H9 (cell line): Measurements from ENCODE around the gene EPHB6. TPM values are rescaled to one million over a fixed set of nuclear protein-coding genes. Genes with fewer than 3 reads are reported as not detected.
A peak's percentile ranks its signal among the peaks of the same experiment; 100 is the strongest.

Experiments used
- DNase-seq: peaks from one replicate; pipeline ENCODE4 v3.0.0-alpha.2; 2017
- H2AFZ ChIP-seq: one replicate; pipeline ENCODE4 v1.6.1; 2013; ENCODE audit warnings: mild to moderate bottlenecking, low read length, control low read depth, moderate library complexity
- H2AK5ac ChIP-seq: 2 replicates; pipeline ENCODE4 v1.6.1; 2013; ENCODE audit warnings: low read length, control low read depth, mixed read lengths; ENCODE audit not compliant: insufficient read length
- H2BK120ac ChIP-seq: one replicate; pipeline ENCODE4 v1.6.1; 2013; ENCODE audit warnings: low read depth, mild to moderate bottlenecking, low read length, control low read depth, inconsistent platforms; ENCODE audit not compliant: poor library complexity, severe bottlenecking
- H2BK12ac ChIP-seq: 2 replicates; pipeline ENCODE4 v1.6.1; 2013; ENCODE audit warnings: low read length, control low read depth, mixed read lengths, low read depth; ENCODE audit not compliant: insufficient read length
- H2BK15ac ChIP-seq: 2 replicates; pipeline ENCODE4 v1.6.1; 2013; ENCODE audit warnings: low read depth, low read length, control low read depth
- H2BK20ac ChIP-seq: one replicate; pipeline ENCODE4 v1.6.1; 2013; ENCODE audit warnings: low read depth, mild to moderate bottlenecking, low read length, control low read depth, inconsistent platforms; ENCODE audit not compliant: poor library complexity, severe bottlenecking
- H2BK5ac ChIP-seq: 2 replicates; pipeline ENCODE4 v1.6.1; 2013; ENCODE audit warnings: low read length, control low read depth, mixed read lengths; ENCODE audit not compliant: insufficient read length
- H3K14ac ChIP-seq: 2 replicates; pipeline ENCODE4 v1.6.1; 2013; ENCODE audit warnings: low read length, control low read depth; ENCODE audit not compliant: insufficient read depth
- H3K18ac ChIP-seq: 2 replicates; pipeline ENCODE4 v1.6.1; 2013; ENCODE audit warnings: low read depth, mild to moderate bottlenecking, mixed read lengths, low read length, control low read depth; ENCODE audit not compliant: insufficient read length
- H3K23ac ChIP-seq: 2 replicates; pipeline ENCODE4 v1.6.1; 2013; ENCODE audit warnings: low read length, control low read depth, mixed read lengths, low read depth; ENCODE audit not compliant: insufficient read length
- H3K23me2 ChIP-seq: 2 replicates; pipeline ENCODE4 v1.6.1; 2013; ENCODE audit warnings: low read depth, mild to moderate bottlenecking, mixed read lengths, low read length, control low read depth; ENCODE audit not compliant: insufficient read length, poor library complexity, severe bottlenecking
- H3K27ac ChIP-seq: 2 replicates; pipeline ENCODE4 v1.5.1; 2013; ENCODE audit warnings: low read length, control low read depth, mixed read lengths, low read depth; ENCODE audit not compliant: insufficient read length
- H3K27me3 ChIP-seq: 2 replicates; pipeline ENCODE4 v1.6.1; 2013; ENCODE audit warnings: low read length, control low read depth, inconsistent platforms; ENCODE audit not compliant: insufficient read depth
- H3K4ac ChIP-seq: 2 replicates; pipeline ENCODE4 v1.6.1; 2013; ENCODE audit warnings: low read depth, mild to moderate bottlenecking, control low read depth, inconsistent platforms, low read length, moderate library complexity
- H3K4me1 ChIP-seq: 2 replicates; pipeline ENCODE4 v1.6.1; 2013; ENCODE audit warnings: low read length, control low read depth, inconsistent platforms; ENCODE audit not compliant: insufficient read depth
- H3K4me2 ChIP-seq: 2 replicates; pipeline ENCODE4 v1.6.1; 2013; ENCODE audit warnings: low read length, control low read depth, mixed read lengths; ENCODE audit not compliant: insufficient read length, insufficient read depth
- H3K56ac ChIP-seq: 2 replicates; pipeline ENCODE4 v1.6.1; 2013; ENCODE audit warnings: low read depth, mild to moderate bottlenecking, mixed read lengths, low read length, control low read depth; ENCODE audit not compliant: insufficient read length
- H3K79me1 ChIP-seq: 2 replicates; pipeline ENCODE4 v1.6.1; 2013; ENCODE audit warnings: low read depth, mild to moderate bottlenecking, moderate library complexity, low read length, control low read depth, inconsistent platforms; ENCODE audit not compliant: insufficient read depth, poor library complexity, severe bottlenecking
- H3K79me2 ChIP-seq: 2 replicates; pipeline ENCODE4 v1.6.1; 2013; ENCODE audit warnings: low read length, control low read depth, inconsistent platforms; ENCODE audit not compliant: insufficient read depth
- H3K9ac ChIP-seq: 2 replicates; pipeline ENCODE4 v1.6.1; 2013; ENCODE audit warnings: low read length, control low read depth, mixed read lengths; ENCODE audit not compliant: insufficient read length; ENCODE audit errors: extremely low read depth
- H3K9me3 ChIP-seq: one replicate; pipeline ENCODE4 v1.6.1; 2013; ENCODE audit warnings: low read depth, low read length, inconsistent platforms; ENCODE audit not compliant: control insufficient read depth
- H3T11ph ChIP-seq: one replicate; pipeline ENCODE4 v1.6.1; 2013; ENCODE audit warnings: mild to moderate bottlenecking, low read length, control low read depth, inconsistent platforms
- H4K20me1 ChIP-seq: one replicate; pipeline ENCODE4 v1.6.1; 2013; ENCODE audit not compliant: control insufficient read depth, insufficient read length, insufficient read depth
- H4K5ac ChIP-seq: 2 replicates; pipeline ENCODE4 v1.6.1; 2013; ENCODE audit warnings: low read depth, mild to moderate bottlenecking, mixed read lengths, low read length, control low read depth; ENCODE audit not compliant: insufficient read length
- H4K8ac ChIP-seq: replicated peaks from 2 replicates; pipeline ENCODE4 v1.6.1; 2013; ENCODE audit warnings: low read length, control low read depth, mixed read lengths, low read depth; ENCODE audit not compliant: insufficient read length
- H4K91ac ChIP-seq: 2 replicates; pipeline ENCODE4 v1.6.1; 2013; ENCODE audit warnings: low read depth, mild to moderate bottlenecking, moderate library complexity, mixed read lengths, low read length, control low read depth; ENCODE audit not compliant: insufficient read length
- H3K27ac Mint-ChIP-seq, 3 experiments: 2 replicates in 2 of 3; 3 replicates in 1 of 3; pipeline ENCODE4 v1.8.0; 2020 to 2021; ENCODE audit warnings: mixed read lengths in 3 of 3, mild to moderate bottlenecking in 1 of 3, moderate library complexity in 1 of 3
- H3K27me3 Mint-ChIP-seq: 2 replicates; pipeline ENCODE4 v1.8.0; 2021; ENCODE audit warnings: low read depth, mild to moderate bottlenecking, moderate library complexity, mixed read lengths
- H3K36me3 Mint-ChIP-seq, 3 experiments: 2 replicates in 2 of 3; 3 replicates in 1 of 3; pipeline ENCODE4 v1.8.0; 2020 to 2021; ENCODE audit warnings: low read depth in 3 of 3, mixed read lengths in 3 of 3; ENCODE audit not compliant: insufficient read depth in 1 of 3
- H3K4me1 Mint-ChIP-seq, 2 experiments: 2 replicates each; pipeline ENCODE4 v1.8.0; 2020; ENCODE audit warnings: mixed read lengths in 2 of 2
- H3K4me3 Mint-ChIP-seq, 2 experiments: 2 replicates in 1 of 2; 3 replicates in 1 of 2; pipeline ENCODE4 v1.8.0; 2020 to 2021; ENCODE audit warnings: mild to moderate bottlenecking in 2 of 2, mixed read lengths in 2 of 2, moderate library complexity in 1 of 2
- H3K9me3 Mint-ChIP-seq, 2 experiments: 2 replicates in 1 of 2; 3 replicates in 1 of 2; pipeline ENCODE4 v1.8.0; 2020; ENCODE audit warnings: mild to moderate bottlenecking in 2 of 2, mixed read lengths in 2 of 2, moderate library complexity in 1 of 2
- CTCF ChIP-seq: fragments of 200-600 bp; sonication (generic); conservative IDR thresholded peaks from 3 replicates; pipeline ENCODE4 v1.8.0; 2021; ENCODE audit warnings: antibody characterized with exemption, mild to moderate bottlenecking
- WGBS: extraction: QIAGEN DNeasy Blood & Tissue Kit; methylation state at CpG from one replicate; pipeline ENCODE4 v1.1.7; 2013; ENCODE audit warnings: missing lambda C conversion rate, low lambda C conversion rate, mixed read lengths; ENCODE audit not compliant: insufficient read length; ENCODE audit errors: extremely low coverage; 5-methylcytosine and 5-hydroxymethylcytosine counted together
- total RNA-seq: library from RNA; stranded (reverse); gene quantifications from 2 replicates; pipeline ENCODE4 v1.2.1, GENCODE V29; 2021

Gene EPHB6
- total RNA-seq, 1 experiment from 2014 or later = 9.7 TPM

GRCh38 chr7:142862351-142862750, 7.5 kb downstream of the EPHB6 start:
- Histone ChIP-seq H2AFZ (no peak overlapping the region), H4K20me1 (no peaks in the 10 kb centered on the region), H3K9me3 (no peaks in the 10 kb centered on the region), H3K18ac (no peak overlapping the region), H2BK20ac (no peak overlapping the region), H3K4me1 (peaks cover 8% of the 10 kb centered on the region), H4K91ac (no peak overlapping the region), H4K8ac (no peak overlapping the region), H3T11ph (no peak overlapping the region), H2BK120ac (no peak overlapping the region), H3K23ac (no peak overlapping the region), H3K27ac (no peak overlapping the region), H4K5ac (no peak overlapping the region), H2BK5ac (no peak overlapping the region), H3K23me2 (no peaks in the 10 kb centered on the region), H2BK12ac (no peak overlapping the region), H3K79me1 (no peaks in the 10 kb centered on the region), H3K4ac (no peak overlapping the region), H3K27me3 (no peaks in the 10 kb centered on the region), H2BK15ac (no peak overlapping the region), H3K56ac (no peak overlapping the region), H2AK5ac (no peak overlapping the region), H3K14ac (no peak overlapping the region), H3K79me2 (no peaks in the 10 kb centered on the region), H3K4me2 (no peak overlapping the region), H3K9ac (no peak overlapping the region)
- WGBS = no CpG with 5 or more reads among the region's 4 CpGs
- H3K27me3 Mint-ChIP-seq = peaks cover 9% of the 10 kb centered on the region
- no peak for DNase-seq
- no peak for TF ChIP-seq CTCF
- peaks cover 32 to 44% of the 10 kb centered on the region in 2 experiments for H3K4me1 Mint-ChIP-seq
- peak overlapping the region in 2 of 3 experiments; percentile 63 to 72; a peak in 2 of 7 replicates for H3K27ac Mint-ChIP-seq
- no peak overlapping the region; a peak in 2 of 5 replicates for H3K4me3 Mint-ChIP-seq
- peaks cover 0 to 6% (median 0%) of the 10 kb centered on the region in 3 experiments; a peak in 5 of 7 replicates for H3K36me3 Mint-ChIP-seq
- no peaks in the 10 kb centered on the region for H3K9me3 Mint-ChIP-seq
